Measurements from ENCODE around the gene TRAF3.

DNA sequence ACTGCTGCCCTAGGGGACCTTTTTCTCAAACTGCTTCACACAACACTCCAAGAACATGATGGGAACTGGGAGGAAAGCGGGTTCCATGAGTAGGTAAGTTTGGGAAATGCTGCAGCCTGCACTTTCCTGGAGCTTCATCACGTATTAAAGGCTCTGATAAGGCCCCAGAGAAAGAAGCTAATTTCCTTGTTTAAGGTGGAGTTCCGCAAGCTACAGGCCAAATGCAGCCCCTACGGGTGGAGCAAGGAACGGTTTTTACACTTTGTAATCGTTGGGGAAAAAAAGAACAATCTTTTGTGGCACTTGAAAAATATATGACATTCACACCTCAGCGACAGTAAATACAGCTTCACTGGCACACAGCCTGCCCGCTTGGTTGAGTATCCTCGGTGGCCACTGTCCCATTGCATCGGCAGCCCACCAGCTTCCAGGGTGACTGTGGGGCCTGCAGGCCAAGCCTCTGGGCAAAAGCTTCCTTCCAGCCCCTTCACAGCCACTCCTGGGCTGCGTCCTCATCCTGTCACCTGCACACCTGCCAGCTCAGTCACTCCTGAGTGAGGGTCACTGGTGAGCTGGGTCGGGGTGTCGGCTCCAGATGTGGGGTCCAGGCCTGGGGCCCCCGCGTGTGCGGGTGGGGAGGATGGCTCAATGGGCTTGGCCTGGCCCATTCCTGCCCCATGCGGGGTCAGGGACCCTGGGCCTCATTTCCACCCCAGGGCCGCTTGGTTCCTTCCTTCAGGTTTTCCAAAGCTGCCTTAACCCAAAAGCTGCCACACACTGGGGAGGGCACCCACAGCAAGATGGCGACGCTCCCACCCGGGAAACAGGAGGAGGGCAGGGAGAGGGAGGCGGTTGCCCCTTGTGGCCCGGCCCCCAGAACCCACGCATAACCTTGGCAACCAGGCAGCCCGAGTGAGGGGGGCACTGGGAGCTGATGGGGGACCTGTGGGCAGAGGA, 147.7 kb downstream of the TRAF3 start:
- TF ChIP-seq YY1 (IDR thresholded peaks at IDR 0.05) (no peak), FOXA1 (IDR thresholded peaks at IDR 0.05) (no peak), EGR1 (IDR thresholded peaks at IDR 0.05; ENCODE audit: low read depth in 2 of 2) (no peak), SP1 (IDR thresholded peaks at IDR 0.05) (no peak), RAD21 (IDR thresholded peaks at IDR 0.05) (no peak), TAF1 (conservative IDR thresholded peaks at IDR 0.05) (no peak)
- TF ChIP-seq, protein P1, sequence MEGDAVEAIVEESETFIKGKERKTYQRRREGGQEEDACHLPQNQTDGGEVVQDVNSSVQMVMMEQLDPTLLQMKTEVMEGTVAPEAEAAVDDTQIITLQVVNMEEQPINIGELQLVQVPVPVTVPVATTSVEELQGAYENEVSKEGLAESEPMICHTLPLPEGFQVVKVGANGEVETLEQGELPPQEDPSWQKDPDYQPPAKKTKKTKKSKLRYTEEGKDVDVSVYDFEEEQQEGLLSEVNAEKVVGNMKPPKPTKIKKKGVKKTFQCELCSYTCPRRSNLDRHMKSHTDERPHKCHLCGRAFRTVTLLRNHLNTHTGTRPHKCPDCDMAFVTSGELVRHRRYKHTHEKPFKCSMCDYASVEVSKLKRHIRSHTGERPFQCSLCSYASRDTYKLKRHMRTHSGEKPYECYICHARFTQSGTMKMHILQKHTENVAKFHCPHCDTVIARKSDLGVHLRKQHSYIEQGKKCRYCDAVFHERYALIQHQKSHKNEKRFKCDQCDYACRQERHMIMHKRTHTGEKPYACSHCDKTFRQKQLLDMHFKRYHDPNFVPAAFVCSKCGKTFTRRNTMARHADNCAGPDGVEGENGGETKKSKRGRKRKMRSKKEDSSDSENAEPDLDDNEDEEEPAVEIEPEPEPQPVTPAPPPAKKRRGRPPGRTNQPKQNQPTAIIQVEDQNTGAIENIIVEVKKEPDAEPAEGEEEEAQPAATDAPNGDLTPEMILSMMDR (IDR thresholded peaks at IDR 0.05; ENCODE audit: low read depth, low read length, missing input control): no peak
- TF ChIP-seq, protein P2, sequence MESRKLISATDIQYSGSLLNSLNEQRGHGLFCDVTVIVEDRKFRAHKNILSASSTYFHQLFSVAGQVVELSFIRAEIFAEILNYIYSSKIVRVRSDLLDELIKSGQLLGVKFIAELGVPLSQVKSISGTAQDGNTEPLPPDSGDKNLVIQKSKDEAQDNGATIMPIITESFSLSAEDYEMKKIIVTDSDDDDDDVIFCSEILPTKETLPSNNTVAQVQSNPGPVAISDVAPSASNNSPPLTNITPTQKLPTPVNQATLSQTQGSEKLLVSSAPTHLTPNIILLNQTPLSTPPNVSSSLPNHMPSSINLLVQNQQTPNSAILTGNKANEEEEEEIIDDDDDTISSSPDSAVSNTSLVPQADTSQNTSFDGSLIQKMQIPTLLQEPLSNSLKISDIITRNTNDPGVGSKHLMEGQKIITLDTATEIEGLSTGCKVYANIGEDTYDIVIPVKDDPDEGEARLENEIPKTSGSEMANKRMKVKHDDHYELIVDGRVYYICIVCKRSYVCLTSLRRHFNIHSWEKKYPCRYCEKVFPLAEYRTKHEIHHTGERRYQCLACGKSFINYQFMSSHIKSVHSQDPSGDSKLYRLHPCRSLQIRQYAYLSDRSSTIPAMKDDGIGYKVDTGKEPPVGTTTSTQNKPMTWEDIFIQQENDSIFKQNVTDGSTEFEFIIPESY (IDR thresholded peaks at IDR 0.05): no peak

All from liver (tissue), 3 donors.